GM12878 (cell line): Measurements from ENCODE around the gene RXRG. TPM values are rescaled to one million over a fixed set of nuclear protein-coding genes. Genes with fewer than 3 reads are reported as not detected.

Experiments used
- ATF2 ChIP-seq: IDR thresholded peaks from 2 replicates; pipeline ENCODE4 v1.6.1; 2012; ENCODE audit warnings: low read length, inconsistent platforms
- ATF7 ChIP-seq: fragments of 450-650 bp; IDR thresholded peaks from 2 replicates; pipeline ENCODE4 v1.6.1; 2016; ENCODE audit warnings: low read depth, mild to moderate bottlenecking
- BHLHE40 ChIP-seq, 2 experiments: fragments of 450-650 bp in 1 of 2; IDR thresholded peaks; 2 replicates each; pipeline ENCODE4 v1.6.1; 2011 to 2017; ENCODE audit warnings: low read depth in 2 of 2, borderline replicate concordance in 1 of 2, improper control_type of control experiment in 1 of 2, low read length in 1 of 2, mild to moderate bottlenecking in 1 of 2
- CBFB ChIP-seq: IDR thresholded peaks from 2 replicates; pipeline ENCODE4 v1.6.1; 2016; ENCODE audit warnings: antibody characterized with exemption, low read depth
- DPF2 ChIP-seq: fragments of 450-650 bp; IDR thresholded peaks from 2 replicates; pipeline ENCODE4 v1.6.1; 2017; ENCODE audit warnings: mild to moderate bottlenecking
- EED ChIP-seq: sonication (generic); IDR thresholded peaks from 2 replicates; pipeline ENCODE4 v1.6.1; 2016; ENCODE audit warnings: antibody characterized with exemption, low read depth
- ELK1 ChIP-seq: IDR thresholded peaks from 2 replicates; pipeline ENCODE4 v1.6.1; 2012; ENCODE audit warnings: low read depth, low read length, improper control_type of control experiment
- ETV6 ChIP-seq, 2 experiments: fragments of 450-650 bp in 1 of 2; IDR thresholded peaks in 1 of 2; conservative IDR thresholded peaks in 1 of 2; 2 replicates each; pipeline ENCODE4 v1.6.1; 2014; ENCODE audit warnings: antibody characterized with exemption in 1 of 2, borderline replicate concordance in 1 of 2, low read depth in 1 of 2, mild to moderate bottlenecking in 1 of 2, moderate library complexity in 1 of 2
- FOXK2 ChIP-seq: fragments of 450-650 bp; IDR thresholded peaks from 2 replicates; pipeline ENCODE4 v1.6.1; 2017; ENCODE audit warnings: mild to moderate bottlenecking, moderate library complexity
- HDAC2 ChIP-seq: fragments of 200-600 bp; sonication (generic); IDR thresholded peaks from 2 replicates; pipeline ENCODE4 v1.6.1; 2017
- IKZF1 ChIP-seq: fragments of 450-650 bp; conservative IDR thresholded peaks from 2 replicates; pipeline ENCODE4 v1.6.1; 2017; ENCODE audit warnings: antibody characterized with exemption, mild to moderate bottlenecking
- IKZF2 ChIP-seq, 2 experiments: fragments of 450-650 bp; IDR thresholded peaks; 2 replicates each; pipeline ENCODE4 v1.6.1; 2017; ENCODE audit warnings: mild to moderate bottlenecking in 2 of 2, moderate library complexity in 2 of 2
- MYC ChIP-seq: IDR thresholded peaks from 2 replicates; pipeline ENCODE4 v1.6.1; 2011; ENCODE audit warnings: mild to moderate bottlenecking, low read length, moderate library complexity, inconsistent platforms; ENCODE audit not compliant: insufficient read depth, insufficient replicate concordance, insufficient read length, severe bottlenecking
- NFIC ChIP-seq: IDR thresholded peaks from 2 replicates; pipeline ENCODE4 v1.6.1; 2012; ENCODE audit warnings: low read depth, mild to moderate bottlenecking, inconsistent platforms, low read length, moderate library complexity
- NKRF ChIP-seq: fragments of 450-650 bp; conservative IDR thresholded peaks from 2 replicates; pipeline ENCODE4 v1.6.1; 2017; ENCODE audit warnings: mild to moderate bottlenecking, moderate library complexity
- NRF1 ChIP-seq: conservative IDR thresholded peaks from 2 replicates; pipeline ENCODE4 v1.6.1; 2011; ENCODE audit warnings: mild to moderate bottlenecking, low read depth, low read length, improper control_type of control experiment
- PAX5 ChIP-seq: IDR thresholded peaks from 2 replicates; pipeline ENCODE4 v1.6.1; 2011; ENCODE audit warnings: low read depth, low read length, borderline replicate concordance
- POU2F2 ChIP-seq: IDR thresholded peaks from 3 replicates; pipeline ENCODE4 v1.6.1; 2011; ENCODE audit warnings: low read depth, mild to moderate bottlenecking, low read length, borderline replicate concordance
- STAT1 ChIP-seq: fragments of 450-650 bp; conservative IDR thresholded peaks from 2 replicates; pipeline ENCODE4 v1.6.1; 2014; ENCODE audit warnings: antibody characterized with exemption, mild to moderate bottlenecking
- SUPT20H ChIP-seq: IDR thresholded peaks from 2 replicates; pipeline ENCODE4 v1.6.1; 2011; ENCODE audit warnings: low read depth, mild to moderate bottlenecking, low read length, moderate library complexity, borderline replicate concordance; ENCODE audit not compliant: control insufficient read depth
- TBL1XR1 ChIP-seq: IDR thresholded peaks from 2 replicates; pipeline ENCODE4 v1.6.1; 2012; ENCODE audit warnings: low read depth, low read length, improper control_type of control experiment
- USF1 ChIP-seq: IDR thresholded peaks from 2 replicates; pipeline ENCODE4 v1.6.1; 2011; ENCODE audit warnings: borderline replicate concordance, low read depth, mild to moderate bottlenecking, moderate library complexity, mixed read lengths, low read length; ENCODE audit not compliant: insufficient read depth; ENCODE audit errors: extremely low read length
- YY1 ChIP-seq: IDR thresholded peaks from 2 replicates; pipeline ENCODE4 v1.6.1; 2011; ENCODE audit warnings: low read depth, mild to moderate bottlenecking, low read length
- ZNF622 ChIP-seq: fragments of 450-650 bp; IDR thresholded peaks from 2 replicates; pipeline ENCODE4 v1.6.1; 2017; ENCODE audit warnings: mild to moderate bottlenecking, inconsistent platforms
- ZZZ3 ChIP-seq: IDR thresholded peaks from 2 replicates; pipeline ENCODE4 v1.6.1; 2011; ENCODE audit warnings: low read depth; ENCODE audit not compliant: control insufficient read depth, insufficient read length
- polyA plus RNA-seq, 11 experiments: library from polyadenylated mRNA; depleted of rRNA in 4 of 11; unstranded in 6 of 11; stranded (reverse) in 5 of 11; fragments of >200 nt; fragmentation: Nextera tagmentation in 4 of 11; fragmentation: Illumina TruSeq in 1 of 11; extraction: Ambion mirVana in 4 of 11; extraction: Trizol in 1 of 11; gene quantifications; 1 replicate in 1 of 11; 2 replicates in 10 of 11; pipeline versions ENCODE4 v1.2.1 to v1.2.3, GENCODE V29; 2011 to 2016; ENCODE audit warnings: inconsistent platforms in 2 of 11, missing spikeins in 2 of 11, low read depth in 1 of 11
- total RNA-seq, 4 experiments: library from RNA; depleted of rRNA in 3 of 4; stranded (reverse); fragments of >200 nt in 3 of 4; fragmentation: Illumina TruSeq in 1 of 4; extraction: Trizol in 1 of 4; gene quantifications; 2 replicates each; pipeline versions ENCODE4 v1.2.1 to v1.2.3, GENCODE V29; 2013 to 2021

Gene RXRG
- total and polyA plus RNA-seq, 10 of the 15 experiments (the other 5 are each of a cell fraction or from before 2014, with no cell fraction given): 0.10 TPM; not detected in 9

- no peak for TF ChIP-seq USF1
- TF ChIP-seq ZNF622: no peak
- TF ChIP-seq MYC: no peak
- peak; percentile 69 for TF ChIP-seq DPF2
- no peak for TF ChIP-seq FOXK2
- peak; percentile 90 to 93 for TF ChIP-seq BHLHE40 (IDR thresholded peaks at IDR 0.05; ENCODE audit: borderline replicate concordance in 1 of 2, low read depth in 2 of 2, low read length in 1 of 2)
- TF ChIP-seq STAT1: no peak
- peak; percentile 61 to 68 for TF ChIP-seq IKZF2 (IDR thresholded peaks at IDR 0.05)
- TF ChIP-seq ZZZ3: no peak
- TF ChIP-seq NFIC: peak; percentile 57; the same call in 1 of the 2 replicates
- no peak for TF ChIP-seq HDAC2
- no peak for TF ChIP-seq SUPT20H
- TF ChIP-seq YY1: peak; percentile 50; the same call in 1 of the 2 replicates
- TF ChIP-seq EED: peak; percentile 90
- no peak for TF ChIP-seq ATF2
- TF ChIP-seq ELK1: no peak
- peak; percentile 32; the same call in 1 of the 2 replicates for TF ChIP-seq TBL1XR1
- TF ChIP-seq ATF7: no peak
- peak; percentile 78 for TF ChIP-seq PAX5
- TF ChIP-seq NRF1: no peak
- peak; percentile 84 for TF ChIP-seq IKZF1
- TF ChIP-seq NKRF: no peak
- peak; percentile 99 for TF ChIP-seq CBFB
- TF ChIP-seq POU2F2: 0 out of 3 replicates have a peak, but pooled peaks have one; percentile 51
- TF ChIP-seq ETV6 (conservative IDR thresholded peaks at IDR 0.05 in 1 of 2, IDR thresholded peaks at IDR 0.05 in 1 of 2; ENCODE audit: borderline replicate concordance in 1 of 2, low read depth in 1 of 2): no peak
These were observed 52.0 kb downstream of the RXRG start (continued) for GRCh38 chr1:165392634-165393571.
